Neural cell (in vitro differentiated cells): Measurements from ENCODE around the gene APRT.

Source experiments
- EP300 ChIP-seq: fragments of 450-650 bp; conservative IDR thresholded peaks from 2 replicates; pipeline ENCODE4 v1.6.1; 2014; ENCODE audit warnings: antibody characterized with exemption, mild to moderate bottlenecking, moderate library complexity; ENCODE audit not compliant: poor library complexity, severe bottlenecking
- EZH2 ChIP-seq: fragments of 200-600, 300-800 bp; shearing (Covaris generic), sonication (generic); IDR thresholded peaks from 2 replicates; pipeline ENCODE4 v1.6.1; 2014; ENCODE audit warnings: antibody characterized with exemption, low read length, borderline replicate concordance, mild to moderate bottlenecking; ENCODE audit not compliant: insufficient read depth, poor library complexity, severe bottlenecking
- POLR2AphosphoS5 ChIP-seq: IDR thresholded peaks from 2 replicates; pipeline ENCODE4 v1.6.1; 2012
- TF ChIP-seq, protein P1 (sequence below): fragments of 450-650 bp; IDR thresholded peaks from 2 replicates; pipeline ENCODE4 v1.5.1; 2014; ENCODE audit warnings: antibody characterized with exemption, mild to moderate bottlenecking, moderate library complexity; ENCODE audit not compliant: poor library complexity, severe bottlenecking
- TF ChIP-seq, protein P2 (sequence below): IDR thresholded peaks from 2 replicates; pipeline ENCODE4 v1.6.1; 2012; ENCODE audit warnings: borderline replicate concordance

DNA sequence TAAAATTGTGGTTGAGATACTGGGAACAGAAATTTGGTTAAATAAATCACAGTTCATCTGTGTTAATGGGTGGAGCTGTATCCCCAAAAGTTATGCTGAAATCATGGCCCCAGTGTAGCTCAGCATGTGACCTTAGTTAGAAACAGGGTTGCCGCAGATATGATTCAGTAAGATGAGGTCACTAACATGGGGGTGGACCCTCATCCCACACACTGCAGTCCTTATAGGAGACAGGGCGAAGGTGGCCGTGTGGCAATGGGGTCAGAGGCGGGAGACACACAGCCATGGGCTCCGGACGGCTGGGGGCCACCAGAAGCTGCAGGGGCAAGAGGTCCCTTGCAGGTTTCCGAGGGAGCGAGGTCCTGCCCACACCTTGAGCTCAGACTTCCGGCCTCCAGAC, 34.4 kb upstream of the APRT start:
- TF ChIP-seq, protein P1, sequence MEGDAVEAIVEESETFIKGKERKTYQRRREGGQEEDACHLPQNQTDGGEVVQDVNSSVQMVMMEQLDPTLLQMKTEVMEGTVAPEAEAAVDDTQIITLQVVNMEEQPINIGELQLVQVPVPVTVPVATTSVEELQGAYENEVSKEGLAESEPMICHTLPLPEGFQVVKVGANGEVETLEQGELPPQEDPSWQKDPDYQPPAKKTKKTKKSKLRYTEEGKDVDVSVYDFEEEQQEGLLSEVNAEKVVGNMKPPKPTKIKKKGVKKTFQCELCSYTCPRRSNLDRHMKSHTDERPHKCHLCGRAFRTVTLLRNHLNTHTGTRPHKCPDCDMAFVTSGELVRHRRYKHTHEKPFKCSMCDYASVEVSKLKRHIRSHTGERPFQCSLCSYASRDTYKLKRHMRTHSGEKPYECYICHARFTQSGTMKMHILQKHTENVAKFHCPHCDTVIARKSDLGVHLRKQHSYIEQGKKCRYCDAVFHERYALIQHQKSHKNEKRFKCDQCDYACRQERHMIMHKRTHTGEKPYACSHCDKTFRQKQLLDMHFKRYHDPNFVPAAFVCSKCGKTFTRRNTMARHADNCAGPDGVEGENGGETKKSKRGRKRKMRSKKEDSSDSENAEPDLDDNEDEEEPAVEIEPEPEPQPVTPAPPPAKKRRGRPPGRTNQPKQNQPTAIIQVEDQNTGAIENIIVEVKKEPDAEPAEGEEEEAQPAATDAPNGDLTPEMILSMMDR, result no peak
- TF ChIP-seq EP300, result no peak
- no peak for TF ChIP-seq POLR2AphosphoS5
- TF ChIP-seq EZH2, result no peak
- TF ChIP-seq, protein P2, sequence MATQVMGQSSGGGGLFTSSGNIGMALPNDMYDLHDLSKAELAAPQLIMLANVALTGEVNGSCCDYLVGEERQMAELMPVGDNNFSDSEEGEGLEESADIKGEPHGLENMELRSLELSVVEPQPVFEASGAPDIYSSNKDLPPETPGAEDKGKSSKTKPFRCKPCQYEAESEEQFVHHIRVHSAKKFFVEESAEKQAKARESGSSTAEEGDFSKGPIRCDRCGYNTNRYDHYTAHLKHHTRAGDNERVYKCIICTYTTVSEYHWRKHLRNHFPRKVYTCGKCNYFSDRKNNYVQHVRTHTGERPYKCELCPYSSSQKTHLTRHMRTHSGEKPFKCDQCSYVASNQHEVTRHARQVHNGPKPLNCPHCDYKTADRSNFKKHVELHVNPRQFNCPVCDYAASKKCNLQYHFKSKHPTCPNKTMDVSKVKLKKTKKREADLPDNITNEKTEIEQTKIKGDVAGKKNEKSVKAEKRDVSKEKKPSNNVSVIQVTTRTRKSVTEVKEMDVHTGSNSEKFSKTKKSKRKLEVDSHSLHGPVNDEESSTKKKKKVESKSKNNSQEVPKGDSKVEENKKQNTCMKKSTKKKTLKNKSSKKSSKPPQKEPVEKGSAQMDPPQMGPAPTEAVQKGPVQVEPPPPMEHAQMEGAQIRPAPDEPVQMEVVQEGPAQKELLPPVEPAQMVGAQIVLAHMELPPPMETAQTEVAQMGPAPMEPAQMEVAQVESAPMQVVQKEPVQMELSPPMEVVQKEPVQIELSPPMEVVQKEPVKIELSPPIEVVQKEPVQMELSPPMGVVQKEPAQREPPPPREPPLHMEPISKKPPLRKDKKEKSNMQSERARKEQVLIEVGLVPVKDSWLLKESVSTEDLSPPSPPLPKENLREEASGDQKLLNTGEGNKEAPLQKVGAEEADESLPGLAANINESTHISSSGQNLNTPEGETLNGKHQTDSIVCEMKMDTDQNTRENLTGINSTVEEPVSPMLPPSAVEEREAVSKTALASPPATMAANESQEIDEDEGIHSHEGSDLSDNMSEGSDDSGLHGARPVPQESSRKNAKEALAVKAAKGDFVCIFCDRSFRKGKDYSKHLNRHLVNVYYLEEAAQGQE, result no peak
